Measurements from ENCODE around the gene ARMC7. TPM values are rescaled to one million over a fixed set of nuclear protein-coding genes. Genes with fewer than 3 reads are reported as not detected.
"Not testable (repeated sequence)": the region's sequence is repeated elsewhere in the genome, so short reads cannot be mapped to it uniquely, and the experiment has no call there.

Gene ARMC7
- total RNA-seq, 1 donor from 2014 or later, result 12.0 TPM

DNA sequence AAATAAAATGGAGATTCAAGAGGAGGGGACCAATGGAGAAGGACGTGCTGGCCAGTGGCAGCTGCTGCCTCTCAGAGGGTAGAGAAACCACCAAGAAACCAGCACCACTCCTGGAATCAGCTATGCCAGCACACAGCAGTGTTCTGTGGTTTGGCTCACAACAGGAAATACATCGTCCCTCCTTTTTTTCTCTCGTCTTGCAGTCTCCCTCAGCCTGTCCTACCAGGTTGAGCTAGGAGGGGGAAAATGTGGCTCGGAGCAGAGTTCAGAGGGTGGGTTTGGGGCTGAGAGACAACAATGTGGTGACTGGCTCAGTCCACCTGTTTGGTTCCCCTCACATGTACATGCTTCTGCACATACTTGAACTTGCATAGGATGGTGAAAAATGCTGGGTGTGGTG is 41.9 kb upstream of the ARMC7 start:
- TF ChIP-seq, protein P1, sequence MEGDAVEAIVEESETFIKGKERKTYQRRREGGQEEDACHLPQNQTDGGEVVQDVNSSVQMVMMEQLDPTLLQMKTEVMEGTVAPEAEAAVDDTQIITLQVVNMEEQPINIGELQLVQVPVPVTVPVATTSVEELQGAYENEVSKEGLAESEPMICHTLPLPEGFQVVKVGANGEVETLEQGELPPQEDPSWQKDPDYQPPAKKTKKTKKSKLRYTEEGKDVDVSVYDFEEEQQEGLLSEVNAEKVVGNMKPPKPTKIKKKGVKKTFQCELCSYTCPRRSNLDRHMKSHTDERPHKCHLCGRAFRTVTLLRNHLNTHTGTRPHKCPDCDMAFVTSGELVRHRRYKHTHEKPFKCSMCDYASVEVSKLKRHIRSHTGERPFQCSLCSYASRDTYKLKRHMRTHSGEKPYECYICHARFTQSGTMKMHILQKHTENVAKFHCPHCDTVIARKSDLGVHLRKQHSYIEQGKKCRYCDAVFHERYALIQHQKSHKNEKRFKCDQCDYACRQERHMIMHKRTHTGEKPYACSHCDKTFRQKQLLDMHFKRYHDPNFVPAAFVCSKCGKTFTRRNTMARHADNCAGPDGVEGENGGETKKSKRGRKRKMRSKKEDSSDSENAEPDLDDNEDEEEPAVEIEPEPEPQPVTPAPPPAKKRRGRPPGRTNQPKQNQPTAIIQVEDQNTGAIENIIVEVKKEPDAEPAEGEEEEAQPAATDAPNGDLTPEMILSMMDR (IDR thresholded peaks at IDR 0.05; ENCODE audit: unreplicated experiment), result no peak
- no peaks in the 10 kb centered on the region for H3K9me3 Mint-ChIP-seq
- no peak overlapping the region for H3K4me3 Mint-ChIP-seq
- DNase-seq (ENCODE audit: low spot score in 2 of 2, unreplicated experiment in 2 of 2), result no peak
- H3K27me3 Mint-ChIP-seq (ENCODE audit: low read depth), result no peaks in the 10 kb centered on the region
- H3K27ac Mint-ChIP-seq, result no peak overlapping the region
- H3K4me1 Mint-ChIP-seq, result no peaks in the 10 kb centered on the region
- peaks cover 13% of the 10 kb centered on the region for H3K36me3 Mint-ChIP-seq

DNA sequence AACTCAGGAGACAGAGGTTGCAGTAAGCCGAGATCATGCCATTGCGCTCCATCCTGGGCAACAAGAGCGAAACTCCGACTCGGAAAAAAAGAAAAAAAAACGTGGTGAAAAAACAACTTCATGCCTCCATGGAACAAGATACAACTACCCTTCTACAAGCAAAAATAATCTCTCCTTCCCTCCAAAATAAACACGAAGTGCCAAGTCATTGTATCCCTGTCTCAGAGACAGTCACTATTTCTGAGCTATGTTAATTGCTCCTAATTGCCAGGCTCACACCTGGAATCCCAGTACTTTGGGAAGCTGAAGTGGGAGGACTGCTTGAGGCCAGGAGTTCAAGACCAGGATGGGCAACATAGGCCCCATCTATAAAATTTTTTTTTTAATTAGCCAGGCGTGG is 41.0 kb upstream of the ARMC7 start:
- no peaks in the 10 kb centered on the region for H3K27me3 Mint-ChIP-seq (ENCODE audit: low read depth)

DNA sequence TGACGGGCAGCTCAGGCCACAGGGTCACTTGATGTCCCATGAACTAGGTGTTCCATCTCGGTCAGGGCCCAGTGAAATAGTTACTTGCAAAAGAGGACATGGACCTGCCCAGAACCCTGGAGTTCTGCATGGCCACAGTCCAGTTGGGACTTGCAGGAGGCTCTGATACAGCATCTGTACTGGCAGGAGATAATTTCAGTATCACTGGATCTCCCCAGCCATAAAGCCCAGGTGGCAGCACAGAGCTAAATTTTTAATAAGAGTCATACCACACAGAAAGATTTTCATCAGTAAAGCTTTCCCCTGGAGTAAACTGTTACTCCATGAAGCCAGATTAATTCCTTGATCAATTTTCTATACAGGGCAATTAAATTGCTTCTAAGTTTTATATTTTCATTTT is 40.0 kb upstream of the ARMC7 start:
- DNase-seq (ENCODE audit: low spot score in 2 of 2, unreplicated experiment in 2 of 2), result no peak
- no peaks in the 10 kb centered on the region for H3K27me3 Mint-ChIP-seq (ENCODE audit: low read depth)
- peaks cover 7% of the 10 kb centered on the region for H3K4me1 Mint-ChIP-seq
- peaks cover 3% of the 10 kb centered on the region for H3K36me3 Mint-ChIP-seq
- H3K27ac Mint-ChIP-seq, result no peak overlapping the region
- TF ChIP-seq, protein P1 (IDR thresholded peaks at IDR 0.05; ENCODE audit: unreplicated experiment), result peak; percentile 11
- H3K9me3 Mint-ChIP-seq, result no peaks in the 10 kb centered on the region
- H3K4me3 Mint-ChIP-seq, result no peak overlapping the region

More for the DNA sequence above, 41.0 kb upstream of the ARMC7 start:
- no peak for DNase-seq (ENCODE audit: low spot score in 2 of 2, unreplicated experiment in 2 of 2)
- peaks cover 9% of the 10 kb centered on the region for H3K36me3 Mint-ChIP-seq
- no peak overlapping the region for H3K27ac Mint-ChIP-seq
- TF ChIP-seq, protein P1 (IDR thresholded peaks at IDR 0.05; ENCODE audit: unreplicated experiment), result no peak
- H3K9me3 Mint-ChIP-seq, result no peaks in the 10 kb centered on the region
- H3K4me1 Mint-ChIP-seq, result peaks cover 5% of the 10 kb centered on the region
- H3K4me3 Mint-ChIP-seq, result no peak overlapping the region

DNA sequence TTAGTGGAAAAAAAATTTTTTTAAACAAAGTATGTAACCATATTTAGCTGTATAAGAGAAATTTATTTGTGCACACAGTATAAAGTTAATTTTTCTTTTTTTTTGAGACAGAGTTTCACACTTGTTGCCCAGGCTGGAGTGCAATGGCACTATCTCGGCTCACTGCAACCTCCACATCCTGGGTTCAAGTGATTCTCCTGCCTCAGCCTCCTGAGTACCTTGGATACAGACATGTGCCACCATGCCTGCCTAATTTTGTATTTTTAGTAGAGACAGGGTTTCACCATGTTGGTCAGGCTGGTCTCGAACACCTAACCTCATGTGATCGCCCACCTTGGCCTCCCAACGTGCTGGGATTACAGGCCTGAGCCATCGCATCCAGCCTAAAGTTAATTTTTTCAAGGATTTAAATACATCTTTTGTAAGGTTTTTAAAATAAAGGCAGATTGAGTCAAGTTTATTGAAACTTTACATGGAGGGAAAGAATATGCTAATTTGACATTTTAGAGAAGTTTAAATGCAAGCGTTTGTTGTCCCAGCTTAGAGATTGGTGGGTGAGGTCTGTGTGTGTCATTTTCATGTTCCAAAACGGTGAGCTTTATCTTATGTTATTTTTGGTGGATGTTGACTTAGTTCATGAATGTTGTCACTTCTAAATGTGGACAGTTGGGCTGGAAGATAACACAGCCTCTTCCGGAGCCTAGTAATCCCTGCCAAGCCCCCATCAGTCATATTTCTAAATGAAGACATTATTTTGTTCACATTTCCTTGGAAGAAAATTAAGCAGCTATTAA is 38.1 kb upstream of the ARMC7 start:
- not testable (repeated sequence) for DNase-seq (ENCODE audit: low spot score in 2 of 2, unreplicated experiment in 2 of 2); H3K27ac Mint-ChIP-seq; H3K9me3 Mint-ChIP-seq; H3K4me3 Mint-ChIP-seq; H3K4me1 Mint-ChIP-seq; H3K27me3 Mint-ChIP-seq (ENCODE audit: low read depth); H3K36me3 Mint-ChIP-seq

DNA sequence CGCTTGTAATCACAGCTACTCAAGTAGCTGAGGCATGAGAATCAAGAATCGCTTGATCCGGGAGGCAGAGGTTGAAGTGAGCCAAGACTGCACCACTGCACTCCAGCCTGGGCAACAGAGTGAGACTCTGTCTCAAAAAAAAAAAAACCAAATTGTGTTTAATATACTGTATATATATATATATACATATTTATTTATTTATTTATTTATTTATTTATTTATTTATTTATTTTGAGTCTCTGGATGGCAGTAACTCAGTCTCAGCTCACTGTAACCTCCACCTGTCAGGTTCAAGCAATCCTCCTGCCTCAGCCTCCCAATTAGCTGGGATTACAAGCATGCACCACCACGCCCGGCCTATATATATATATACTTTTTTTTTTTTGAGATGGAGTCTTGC is 36.9 kb upstream of the ARMC7 start:
- not testable (repeated sequence) for DNase-seq (ENCODE audit: low spot score in 2 of 2, unreplicated experiment in 2 of 2); H3K4me3 Mint-ChIP-seq; H3K4me1 Mint-ChIP-seq; H3K36me3 Mint-ChIP-seq; H3K9me3 Mint-ChIP-seq; H3K27ac Mint-ChIP-seq; H3K27me3 Mint-ChIP-seq (ENCODE audit: low read depth)

DNA sequence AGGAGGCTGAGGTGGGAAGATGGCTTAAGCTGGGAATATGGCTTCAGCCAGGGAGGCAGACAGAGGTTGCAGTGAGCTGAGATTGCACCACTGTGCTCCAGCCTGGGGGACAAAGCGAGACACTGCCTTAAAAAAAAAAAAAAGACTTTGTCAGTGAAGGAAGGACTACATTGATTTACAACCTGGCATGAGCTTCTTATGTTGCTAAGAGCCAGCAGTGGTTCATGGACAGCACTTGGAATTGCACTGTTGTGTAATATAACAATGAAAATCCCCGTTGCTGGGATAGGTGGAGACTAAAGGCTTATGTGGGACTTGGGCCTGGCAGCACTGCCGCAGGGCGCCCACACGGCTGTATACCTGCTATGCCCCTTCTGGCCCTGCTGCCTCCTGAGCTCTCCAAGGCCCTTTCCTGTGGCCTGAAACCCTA is 36.1 kb upstream of the ARMC7 start:
- Mint-ChIP-seq H3K36me3 (no peaks in the 10 kb centered on the region), H3K4me3 (no peak overlapping the region), H3K27ac (peak overlapping the region; percentile 72), H3K9me3 (no peaks in the 10 kb centered on the region), H3K4me1 (peaks cover 12% of the 10 kb centered on the region), H3K27me3 (ENCODE audit: low read depth) (no peaks in the 10 kb centered on the region)
- no peak for DNase-seq (ENCODE audit: low spot score in 2 of 2, unreplicated experiment in 2 of 2)
- TF ChIP-seq, protein P1 (IDR thresholded peaks at IDR 0.05; ENCODE audit: unreplicated experiment), result no peak

Data from mesothelial cell of epicardium (in vitro differentiated cells).